HepG2 (cell line): ENCODE results near the gene BPIFA1. TPM values are rescaled to one million over a fixed set of nuclear protein-coding genes. Genes with fewer than 3 reads are reported as not detected.

Experiments
- ARID2 ChIP-seq: sonication (generic); formaldehyde crosslinking; IDR thresholded peaks from 2 replicates; pipeline ENCODE4 v1.8.1; 2022; ENCODE audit warnings: mild to moderate bottlenecking, missing genetic modification reagents, borderline replicate concordance
- CHCHD3 ChIP-seq: sonication (generic); formaldehyde crosslinking; IDR thresholded peaks from 2 replicates; pipeline ENCODE4 v1.8.0; 2022; ENCODE audit warnings: mild to moderate bottlenecking, missing genetic modification reagents, moderate library complexity
- GLMP ChIP-seq: sonication (generic); formaldehyde crosslinking; IDR thresholded peaks from 2 replicates; pipeline ENCODE4 v1.9.0; 2021; ENCODE audit warnings: missing genetic modification reagents, mild to moderate bottlenecking, borderline replicate concordance
- NAIF1 ChIP-seq: sonication (generic); formaldehyde crosslinking; IDR thresholded peaks from 2 replicates; pipeline ENCODE4 v1.5.0; 2020; ENCODE audit warnings: mild to moderate bottlenecking, missing genetic modification reagents, borderline replicate concordance
- SAP130 ChIP-seq: IDR thresholded peaks from 2 replicates; pipeline ENCODE4 v1.6.1; 2016; ENCODE audit warnings: low read depth
- SP1 ChIP-seq, 2 experiments: fragments of 450-650 bp in 1 of 2; sonication (generic) in 1 of 2; formaldehyde crosslinking in 1 of 2; IDR thresholded peaks; 2 replicates each; pipeline versions ENCODE4 v1.4.0 to v1.6.1; 2016 to 2020; ENCODE audit warnings: missing genetic modification reagents in 1 of 2
- TCF7 ChIP-seq: sonication (generic); IDR thresholded peaks from 2 replicates; pipeline ENCODE4 v1.6.1; 2016; ENCODE audit warnings: antibody characterized with exemption, low read depth
- ZFP36L1 ChIP-seq: sonication (generic); formaldehyde crosslinking; IDR thresholded peaks from 2 replicates; pipeline ENCODE4 v1.8.0; 2022; ENCODE audit warnings: mild to moderate bottlenecking, missing genetic modification reagents, moderate library complexity
- ZNF142 ChIP-seq: sonication (generic); formaldehyde crosslinking; IDR thresholded peaks from 2 replicates; pipeline ENCODE4 v1.4.0; 2020; ENCODE audit warnings: missing genetic modification reagents
- ZNF276 ChIP-seq: sonication (generic); formaldehyde crosslinking; IDR thresholded peaks from 2 replicates; pipeline ENCODE4 v1.4.0; 2020; ENCODE audit warnings: mild to moderate bottlenecking, low read depth, missing genetic modification reagents
- ZNF296 ChIP-seq: sonication (generic); formaldehyde crosslinking; conservative IDR thresholded peaks from 2 replicates; pipeline ENCODE4 v1.5.0; 2020; ENCODE audit warnings: mild to moderate bottlenecking, missing genetic modification reagents
- ZNF784 ChIP-seq: sonication (generic); formaldehyde crosslinking; IDR thresholded peaks from 2 replicates; pipeline ENCODE4 v1.5.1; 2020; ENCODE audit warnings: missing genetic modification reagents, mild to moderate bottlenecking, borderline replicate concordance
- polyA plus RNA-seq, 8 experiments: library from polyadenylated mRNA; depleted of rRNA in 3 of 8; stranded (reverse) in 7 of 8; unstranded in 1 of 8; fragments of >200 nt; fragmentation: Illumina TruSeq in 4 of 8; extraction: Trizol in 4 of 8; gene quantifications; 2 replicates each; pipeline versions ENCODE4 v1.2.1 to v1.2.3, GENCODE V29; 2011 to 2016; ENCODE audit warnings: low read depth in 4 of 8, missing spikeins in 1 of 8, mixed read lengths in 1 of 8; ENCODE audit not compliant: insufficient read depth in 1 of 8
- total RNA-seq, 5 experiments: library from RNA; depleted of rRNA; stranded (reverse); fragments of >200 nt; fragmentation: Illumina TruSeq; extraction: Trizol; gene quantifications; 2 replicates each; pipeline ENCODE4 v1.2.3, GENCODE V29; 2016; ENCODE audit warnings: low read depth in 1 of 5
- TF ChIP-seq, protein P1 (sequence below): IDR thresholded peaks from 2 replicates; pipeline ENCODE4 v1.6.1; 2016; ENCODE audit warnings: missing biosample characterization, missing genetic modification reagents, low read depth
- TF ChIP-seq, protein P2 (sequence below): sonication (generic); formaldehyde crosslinking; IDR thresholded peaks from 2 replicates; pipeline ENCODE4 v1.5.1; 2020; ENCODE audit warnings: missing genetic modification reagents, mild to moderate bottlenecking, borderline replicate concordance

Gene BPIFA1
- total and polyA plus RNA-seq, 2 of the 13 experiments (the other 11 are each of a cell fraction or from before 2014, with no cell fraction given), result not detected

DNA sequence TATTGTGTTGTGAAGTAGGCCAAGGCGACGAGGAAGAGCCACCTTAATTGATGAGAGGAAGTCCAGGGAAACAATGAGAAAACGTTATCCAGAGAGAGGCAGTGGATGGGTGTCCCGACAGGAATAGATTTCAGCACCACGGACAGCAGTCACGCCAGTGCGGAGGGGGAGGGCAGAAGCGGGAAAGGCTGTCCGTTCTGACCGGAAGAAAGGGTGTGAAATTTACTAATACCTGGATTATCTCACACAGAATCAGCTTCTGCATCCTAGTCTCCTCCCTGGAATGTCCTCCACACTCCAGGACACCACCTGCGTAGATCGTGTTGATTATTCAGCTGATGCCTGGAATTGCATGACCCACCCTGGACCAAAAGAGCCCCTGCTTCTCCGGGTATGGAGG, 26.0 kb upstream of the BPIFA1 start (continued):
- TF ChIP-seq ZNF276, result peak; percentile 93; the same call in 1 of the 2 replicates
- peak; percentile 89 for TF ChIP-seq ZNF142 (CRISPR knock-in tag)
- TF ChIP-seq SAP130, result peak; percentile 92
- no peak for TF ChIP-seq TCF7
- TF ChIP-seq, protein P1, sequence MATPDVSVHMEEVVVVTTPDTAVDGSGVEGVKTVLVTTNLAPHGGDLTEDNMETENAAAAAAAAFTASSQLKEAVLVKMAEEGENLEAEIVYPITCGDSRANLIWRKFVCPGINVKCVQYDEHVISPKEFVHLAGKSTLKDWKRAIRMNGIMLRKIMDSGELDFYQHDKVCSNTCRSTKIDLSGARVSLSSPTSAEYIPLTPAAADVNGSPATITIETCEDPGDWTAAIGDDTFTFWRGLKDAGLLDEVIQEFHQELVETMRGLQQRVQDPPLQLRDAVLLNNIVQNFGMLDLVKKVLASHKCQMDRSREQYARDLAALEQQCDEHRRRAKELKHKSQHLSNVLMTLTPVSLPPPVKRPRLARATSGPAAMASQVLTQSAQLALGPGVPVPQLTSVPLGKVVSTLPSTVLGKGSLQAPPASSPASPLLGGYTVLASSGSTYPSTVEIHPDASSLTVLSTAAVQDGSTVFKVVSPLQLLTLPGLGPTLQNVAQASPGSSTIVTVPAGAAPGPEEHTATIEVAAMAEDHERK (CRISPR knock-in tag), result peak; percentile 75; the same call in 1 of the 2 replicates
- TF ChIP-seq SP1 (IDR thresholded peaks at IDR 0.05), result no peak
- peak; percentile 81; the same call in 1 of the 2 replicates for TF ChIP-seq SP1 (CRISPR knock-in tag; IDR thresholded peaks at IDR 0.05)
- peak; percentile 81; the same call in 1 of the 2 replicates for TF ChIP-seq CHCHD3
- TF ChIP-seq GLMP, result no peak
- peak; percentile 98 for TF ChIP-seq ZFP36L1 (CRISPR knock-in tag)
- peak; percentile 41; the same call in 1 of the 2 replicates for TF ChIP-seq ARID2 (CRISPR knock-in tag)
- peak; percentile 74; the same call in 1 of the 2 replicates for TF ChIP-seq ZNF784 (CRISPR knock-in tag)
- TF ChIP-seq ZNF296 (CRISPR knock-in tag), result peak; percentile 92
- TF ChIP-seq, protein P2, sequence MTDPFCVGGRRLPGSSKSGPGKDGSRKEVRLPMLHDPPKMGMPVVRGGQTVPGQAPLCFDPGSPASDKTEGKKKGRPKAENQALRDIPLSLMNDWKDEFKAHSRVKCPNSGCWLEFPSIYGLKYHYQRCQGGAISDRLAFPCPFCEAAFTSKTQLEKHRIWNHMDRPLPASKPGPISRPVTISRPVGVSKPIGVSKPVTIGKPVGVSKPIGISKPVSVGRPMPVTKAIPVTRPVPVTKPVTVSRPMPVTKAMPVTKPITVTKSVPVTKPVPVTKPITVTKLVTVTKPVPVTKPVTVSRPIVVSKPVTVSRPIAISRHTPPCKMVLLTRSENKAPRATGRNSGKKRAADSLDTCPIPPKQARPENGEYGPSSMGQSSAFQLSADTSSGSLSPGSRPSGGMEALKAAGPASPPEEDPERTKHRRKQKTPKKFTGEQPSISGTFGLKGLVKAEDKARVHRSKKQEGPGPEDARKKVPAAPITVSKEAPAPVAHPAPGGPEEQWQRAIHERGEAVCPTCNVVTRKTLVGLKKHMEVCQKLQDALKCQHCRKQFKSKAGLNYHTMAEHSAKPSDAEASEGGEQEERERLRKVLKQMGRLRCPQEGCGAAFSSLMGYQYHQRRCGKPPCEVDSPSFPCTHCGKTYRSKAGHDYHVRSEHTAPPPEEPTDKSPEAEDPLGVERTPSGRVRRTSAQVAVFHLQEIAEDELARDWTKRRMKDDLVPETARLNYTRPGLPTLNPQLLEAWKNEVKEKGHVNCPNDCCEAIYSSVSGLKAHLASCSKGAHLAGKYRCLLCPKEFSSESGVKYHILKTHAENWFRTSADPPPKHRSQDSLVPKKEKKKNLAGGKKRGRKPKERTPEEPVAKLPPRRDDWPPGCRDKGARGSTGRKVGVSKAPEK, result peak; percentile 76; the same call in 1 of the 2 replicates
- TF ChIP-seq NAIF1 (CRISPR knock-in tag), result peak; percentile 59; the same call in 1 of the 2 replicates
